Fibroblast of mammary gland (primary cell): ENCODE results near the gene TEDC2.

Source experiments
- DNase-seq: peaks from one replicate; pipeline ENCODE4 v3.0.0-alpha.2; 2010; ENCODE audit warnings: low read depth
- H3K4me3 ChIP-seq: 2 replicates; pipeline ENCODE4 v1.5.1; 2011; ENCODE audit warnings: low read depth, mild to moderate bottlenecking, low read length, moderate library complexity; ENCODE audit not compliant: control insufficient read depth
- CTCF ChIP-seq: conservative IDR thresholded peaks from 2 replicates; pipeline ENCODE4 v1.5.1; 2011; ENCODE audit warnings: low read depth, low read length, inconsistent platforms; ENCODE audit not compliant: control insufficient read depth, insufficient read depth

Gene TEDC2

GRCh38 chr16:2482708-2483534 lies 23.0 kb downstream of the TEDC2 start:
- peak overlapping the region; percentile 6 for H3K4me3 ChIP-seq
- no peak for TF ChIP-seq CTCF
- peak; percentile 59 for DNase-seq

GRCh38 chr16:2483939-2484897 lies 24.3 kb downstream of the TEDC2 start:
- no peak for TF ChIP-seq CTCF
- no peak overlapping the region for H3K4me3 ChIP-seq
- no peak for DNase-seq

GRCh38 chr16:2484898-2485508 lies 25.1 kb downstream of the TEDC2 start:
- DNase-seq: no peak

GRCh38 chr16:2485811-2486507 lies 26.1 kb downstream of the TEDC2 start:
- no peak for DNase-seq
- TF ChIP-seq CTCF: no peak
- H3K4me3 ChIP-seq: no peak overlapping the region

More at GRCh38 chr16:2484898-2485508, 25.1 kb downstream of the TEDC2 start:
- no peak overlapping the region for H3K4me3 ChIP-seq
- no peak for TF ChIP-seq CTCF

- DNase-seq: no peak
- H3K4me3 ChIP-seq: no peak overlapping the region
- no peak for TF ChIP-seq CTCF
These were observed 27.0 kb downstream of the TEDC2 start for GRCh38 chr16:2486645-2487516.

- no peak for TF ChIP-seq CTCF
- DNase-seq: no peak
- no peak overlapping the region for H3K4me3 ChIP-seq
These were observed 27.6 kb downstream of the TEDC2 start for GRCh38 chr16:2487517-2487842.
